HG02588 (cell line): ENCODE measurements around the gene EID1.
"Not testable (repeated sequence)": the region's sequence is repeated elsewhere in the genome, so short reads cannot be mapped to it uniquely, and the experiment has no call there.

ENCODE experiments used
- ATAC-seq: cut with Tn5 transposase; IDR thresholded peaks from one replicate; pipeline ENCODE4 v1.9.1; 2021; ENCODE audit warnings: mild to moderate bottlenecking, moderate library complexity; ENCODE audit not compliant: unreplicated experiment

Gene EID1

GRCh38 chr15:48905847-48906246, 27.9 kb downstream of the EID1 start:
- no peak for ATAC-seq

- ATAC-seq: not testable (repeated sequence)
Measured at GRCh38 chr15:48909313-48909712, 31.4 kb downstream of the EID1 start.

- not testable (repeated sequence) for ATAC-seq
Measured at GRCh38 chr15:48910554-48910953, 32.6 kb downstream of the EID1 start.

GRCh38 chr15:48913141-48913540, 35.2 kb downstream of the EID1 start:
- no peak for ATAC-seq

- ATAC-seq: no peak
Measured at GRCh38 chr15:48914717-48915116, 36.8 kb downstream of the EID1 start.

GRCh38 chr15:48915861-48916260, 37.9 kb downstream of the EID1 start:
- ATAC-seq: no peak

- no peak for ATAC-seq
Measured at GRCh38 chr15:48916721-48917120, 38.8 kb downstream of the EID1 start.

GRCh38 chr15:48922046-48922445, 44.1 kb downstream of the EID1 start:
- ATAC-seq: no peak

- no peak for ATAC-seq
Measured at GRCh38 chr15:48924528-48925393, 46.8 kb downstream of the EID1 start.

- ATAC-seq: no peak
Measured at GRCh38 chr15:48925714-48926223, 47.8 kb downstream of the EID1 start.

- no peak for ATAC-seq
Measured at GRCh38 chr15:48928877-48929538, 51.1 kb downstream of the EID1 start.

- no peak for ATAC-seq
Measured at GRCh38 chr15:48929661-48930060, 51.7 kb downstream of the EID1 start.
